Small intestine (tissue), 7 donors: ENCODE data around the gene ZFHX2. TPM values are rescaled to one million over a fixed set of nuclear protein-coding genes. Genes with fewer than 3 reads are reported as not detected.

Source experiments
- DNase-seq, 2 donors: peaks; one replicate each; pipeline versions ENCODE4 v3.0.0 to v3.0.0-alpha.2; 2013
- FAIRE-seq: peaks from 2 replicates; lab custom pipeline; 2012; peaks lifted over from hg19 to GRCh38; lab: Jason Lieb, UNC
- H3K27ac ChIP-seq, 3 donors: one replicate each; pipeline ENCODE4 v1.5.1; 2013; ENCODE audit warnings: low read length in 2 of 3, mild to moderate bottlenecking in 2 of 3, control low read depth in 1 of 3, inconsistent platforms in 1 of 3, low read depth in 1 of 3, moderate library complexity in 1 of 3
- H3K27me3 ChIP-seq, 3 donors: one replicate each; pipeline ENCODE4 v1.6.1; 2013; ENCODE audit warnings: low read length in 3 of 3, inconsistent platforms in 1 of 3; ENCODE audit not compliant: control insufficient read depth in 3 of 3, insufficient read depth in 3 of 3
- H3K36me3 ChIP-seq, 3 donors: one replicate each; pipeline ENCODE4 v1.6.1; 2013; ENCODE audit warnings: low read length in 3 of 3, inconsistent platforms in 1 of 3, low read depth in 1 of 3, mild to moderate bottlenecking in 1 of 3, moderate library complexity in 1 of 3; ENCODE audit not compliant: control insufficient read depth in 3 of 3, insufficient read depth in 2 of 3
- H3K4me1 ChIP-seq, 3 donors: one replicate each; pipeline ENCODE4 v1.6.1; 2013; ENCODE audit warnings: low read length in 2 of 3, inconsistent platforms in 1 of 3, low read depth in 1 of 3, mild to moderate bottlenecking in 1 of 3, moderate library complexity in 1 of 3; ENCODE audit not compliant: control insufficient read depth in 3 of 3, insufficient read depth in 2 of 3
- H3K4me3 ChIP-seq, 3 donors: one replicate each; pipeline ENCODE4 v1.5.1; 2013; ENCODE audit warnings: low read length in 3 of 3, control low read depth in 1 of 3, inconsistent platforms in 1 of 3, low read depth in 1 of 3, mild to moderate bottlenecking in 1 of 3, moderate library complexity in 1 of 3
- H3K9me3 ChIP-seq, 2 donors: one replicate each; pipeline ENCODE4 v1.6.1; 2013; ENCODE audit warnings: low read depth in 1 of 2, low read length in 1 of 2; ENCODE audit not compliant: control insufficient read depth in 2 of 2, insufficient read depth in 1 of 2
- WGBS, 3 donors: extraction: QIAGEN DNeasy Blood & Tissue Kit; methylation state at CpG; one replicate each; pipeline ENCODE4 v1.1.7; 2013; 5-methylcytosine and 5-hydroxymethylcytosine counted together
- polyA plus RNA-seq, 4 donors: library from polyadenylated mRNA; stranded (reverse) in 3 of 4; unstranded in 1 of 4; fragments of 200-250 nt in 3 of 4; fragments of 120-200 nt in 1 of 4; gene quantifications; one replicate each; pipeline versions ENCODE4 v1.2.1 to v1.2.3, GENCODE V29; 2013
- donor health status: healthy with polysubstance abuse.
- donor health status: control.
- donor health status: control.
- donor health status: Bipolar disorder and iron deficiency.
- donor health status: healthy.

The ZFHX2 gene
- polyA plus RNA-seq, 4 donors, result 0.55 to 2.2 TPM; not detected in 2

DNA sequence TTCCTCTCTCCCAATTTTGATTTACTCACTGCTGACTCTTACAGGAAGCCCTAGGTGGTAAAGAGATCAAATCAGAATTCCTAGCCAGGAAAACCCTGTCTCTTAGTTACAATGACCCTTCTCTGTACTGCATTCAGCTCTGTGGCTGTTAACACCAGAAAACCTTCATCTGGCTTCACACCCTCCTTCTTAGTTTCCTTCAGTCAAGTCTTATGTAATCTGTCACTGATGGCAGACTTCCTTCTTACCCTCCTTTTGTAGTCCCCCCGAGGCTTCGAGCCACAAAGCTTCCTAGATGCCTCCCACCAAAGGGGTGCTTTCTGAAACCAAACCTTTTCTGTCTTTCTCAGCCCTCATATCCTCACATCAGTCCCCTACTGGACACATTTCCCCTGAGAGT, 65.5 kb downstream of the ZFHX2 start:
- no peaks in the 10 kb centered on the region for H3K27me3 ChIP-seq
- H3K27ac ChIP-seq, result no peak overlapping the region
- WGBS, 3 donors, result 71 to 87% (median 78%) methylated on average over 2 of the region's 2 CpGs
- H3K4me3 ChIP-seq, result no peak overlapping the region
- H3K36me3 ChIP-seq, result peaks cover 0 to 23% (median 0%) of the 10 kb centered on the region in 3 donors
- FAIRE-seq (no peak), DNase-seq (no peak)
- H3K4me1 ChIP-seq, result no peaks in the 10 kb centered on the region
- H3K9me3 ChIP-seq, result no peaks in the 10 kb centered on the region

DNA sequence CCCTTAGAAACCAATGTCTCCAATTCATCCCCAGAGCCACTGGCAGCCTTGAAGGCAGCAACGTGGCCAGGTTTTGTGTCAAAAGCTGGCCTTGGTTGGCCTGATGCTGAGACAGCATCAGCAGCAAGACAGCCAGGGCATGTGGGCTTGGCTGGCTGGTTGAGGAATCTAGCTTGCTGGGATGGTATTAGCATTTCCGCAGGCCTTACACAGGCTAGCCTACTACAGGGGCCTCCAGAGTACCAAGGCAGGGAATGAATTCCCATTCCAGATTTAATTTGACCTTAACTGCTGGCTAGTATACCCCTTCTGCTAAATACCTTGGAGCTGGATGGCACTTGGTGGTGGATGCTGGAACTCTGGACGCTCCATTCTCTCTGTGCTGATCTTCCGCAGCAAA, 66.2 kb downstream of the ZFHX2 start:
- Histone ChIP-seq H3K27me3 (no peaks in the 10 kb centered on the region), H3K36me3 (peaks cover 0 to 23% (median 0%) of the 10 kb centered on the region in 3 donors), H3K4me3 (no peak overlapping the region), H3K27ac (no peak overlapping the region), H3K4me1 (no peaks in the 10 kb centered on the region), H3K9me3 (no peaks in the 10 kb centered on the region)
- DNase-seq, result no peak
- no peak for FAIRE-seq
- WGBS, 3 donors, result 89 to 92% (median 92%) methylated on average over 4 of the region's 4 CpGs

DNA sequence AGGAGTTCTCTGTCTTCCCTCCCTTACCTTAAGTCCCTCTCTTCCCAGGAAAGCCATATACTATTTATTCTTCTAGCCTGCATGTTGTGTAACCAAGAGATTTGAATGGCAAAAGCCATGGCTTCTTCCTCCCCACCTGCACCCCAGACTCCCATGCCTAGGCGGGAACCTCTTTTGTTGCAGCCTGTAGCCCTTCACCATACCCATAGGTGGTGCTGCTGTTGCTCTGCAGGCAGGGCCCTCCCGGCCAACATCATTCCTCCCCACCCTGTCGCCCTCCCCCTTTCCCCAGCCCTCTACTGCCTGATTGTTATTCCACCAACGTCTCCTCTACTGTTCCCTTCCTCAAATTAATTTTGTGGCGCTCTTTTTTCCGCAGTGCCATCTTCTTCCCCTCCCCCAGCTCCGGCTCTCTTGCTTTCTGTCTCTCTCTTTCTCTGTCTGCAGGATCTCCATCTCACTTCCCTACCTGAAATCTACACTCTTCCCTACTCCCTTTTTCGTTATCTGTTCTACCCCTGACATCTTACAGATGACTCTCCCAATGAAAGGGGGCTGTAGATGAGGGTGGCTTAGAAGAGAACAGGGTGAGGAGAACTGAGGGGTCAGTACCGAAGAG, 68.2 kb downstream of the ZFHX2 start:
- no peaks in the 10 kb centered on the region for H3K27me3 ChIP-seq
- H3K9me3 ChIP-seq, result no peaks in the 10 kb centered on the region
- peaks cover 0 to 23% (median 2%) of the 10 kb centered on the region in 3 donors for H3K36me3 ChIP-seq
- DNase-seq, result peak in 1 of 2 donors; percentile 11
- no peak overlapping the region for H3K4me3 ChIP-seq
- 60 to 67% (median 62%) methylated on average over 9 of the region's 9 CpGs for WGBS, 3 donors
- H3K4me1 ChIP-seq, result peaks cover 0 to 9% (median 0%) of the 10 kb centered on the region in 3 donors
- no peak overlapping the region for H3K27ac ChIP-seq
- FAIRE-seq, result no peak

DNA sequence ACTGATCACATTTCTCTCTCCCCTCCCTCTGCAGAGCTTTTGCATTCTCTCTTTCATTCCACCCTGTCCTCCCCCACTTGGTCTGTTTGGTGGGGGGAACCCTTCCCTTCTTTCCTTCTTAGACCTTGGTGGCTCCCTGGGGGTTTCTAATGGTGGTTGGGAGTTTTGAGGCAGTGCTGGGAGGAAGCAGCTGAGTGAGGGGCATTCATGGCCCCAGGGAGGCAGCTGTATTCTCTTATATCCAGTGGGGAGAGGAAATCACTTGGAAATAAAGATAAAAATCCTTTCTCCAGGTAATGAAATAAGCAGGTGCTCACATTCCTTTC, 68.8 kb downstream of the ZFHX2 start:
- no peak overlapping the region for H3K27ac ChIP-seq
- no peaks in the 10 kb centered on the region for H3K27me3 ChIP-seq
- peaks cover 0 to 22% (median 2%) of the 10 kb centered on the region in 3 donors for H3K36me3 ChIP-seq
- H3K4me1 ChIP-seq, result peaks cover 0 to 9% (median 0%) of the 10 kb centered on the region in 3 donors
- DNase-seq (no peak), FAIRE-seq (no peak)
- H3K9me3 ChIP-seq, result no peaks in the 10 kb centered on the region
- H3K4me3 ChIP-seq, result no peak overlapping the region

DNA sequence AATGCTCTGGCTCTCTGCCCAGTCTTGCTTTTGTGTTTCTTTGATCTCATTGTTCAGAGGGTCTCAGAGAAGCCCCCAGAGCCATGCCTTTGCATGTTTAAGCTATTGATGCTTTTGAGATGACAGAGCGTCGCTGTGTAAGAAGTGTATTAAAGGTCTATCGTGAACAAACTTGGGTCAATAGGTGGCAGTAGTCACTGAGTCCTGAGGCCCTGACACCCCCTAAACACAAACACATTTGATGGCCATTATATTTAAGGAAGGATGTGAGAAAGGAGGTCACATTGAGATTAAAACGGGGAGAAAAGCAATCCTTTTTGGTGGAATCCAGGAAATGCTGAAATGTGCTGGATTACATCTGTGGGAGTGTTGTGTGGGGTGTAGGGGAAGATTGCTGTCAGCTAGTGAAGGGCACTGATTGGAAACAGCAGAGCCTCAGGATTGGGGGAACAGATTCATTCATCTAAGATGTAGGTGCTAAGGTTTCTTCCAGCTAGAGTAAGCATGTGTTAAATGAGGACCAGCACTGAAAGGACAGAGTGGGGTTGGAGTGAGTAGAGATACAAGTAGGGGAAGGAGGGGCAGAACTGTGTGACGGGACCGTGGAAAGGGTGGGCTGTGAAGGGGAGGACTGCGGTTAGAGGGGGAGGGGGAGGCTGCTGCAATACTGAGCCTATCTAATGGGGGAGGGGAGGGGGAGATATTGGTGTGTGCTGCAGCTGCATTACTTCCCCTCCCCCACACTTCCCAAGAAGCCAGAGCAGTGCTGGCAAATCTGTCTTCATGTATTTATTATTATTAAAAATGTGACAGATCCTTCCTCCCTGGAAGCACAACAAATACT, 69.4 kb downstream of the ZFHX2 start:
- DNase-seq, result no peak
- FAIRE-seq, result no peak
- WGBS, 3 donors, result 64 to 79% (median 77%) methylated on average over 7 of the region's 7 CpGs

DNA sequence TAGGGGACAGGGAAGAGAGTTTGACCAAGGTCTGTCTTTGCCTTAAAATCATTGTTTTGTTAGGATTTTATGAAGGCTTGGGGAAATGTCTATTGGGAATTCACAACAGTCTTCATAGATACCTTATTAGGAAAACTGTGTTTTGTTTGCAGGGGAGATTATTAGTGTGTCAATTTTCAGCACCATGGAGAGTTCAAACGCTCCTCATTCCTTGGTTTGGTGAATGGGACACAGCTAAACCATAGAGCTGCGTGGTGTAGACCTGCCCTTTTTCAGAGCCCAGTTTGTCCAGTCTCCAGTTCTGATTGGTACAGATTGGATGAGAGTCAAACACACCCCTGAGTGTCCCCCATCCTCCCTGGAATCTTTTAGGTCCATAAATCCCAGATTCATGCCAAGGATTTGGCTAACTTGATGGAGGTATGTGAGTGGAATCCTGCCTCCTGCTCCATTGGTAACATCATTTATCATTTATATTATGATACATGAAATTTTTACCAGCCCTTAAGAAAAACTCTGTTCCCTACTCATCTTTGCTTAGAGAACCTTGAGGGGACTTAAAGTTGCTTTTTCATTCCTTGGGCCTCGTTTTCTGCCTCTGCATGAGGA, 70.1 kb downstream of the ZFHX2 start:
- H3K27me3 ChIP-seq, result no peaks in the 10 kb centered on the region
- H3K9me3 ChIP-seq, result no peaks in the 10 kb centered on the region
- peaks cover 0 to 9% (median 0%) of the 10 kb centered on the region in 3 donors for H3K4me1 ChIP-seq
- no peak overlapping the region for H3K4me3 ChIP-seq
- H3K36me3 ChIP-seq, result peaks cover 9 to 25% (median 13%) of the 10 kb centered on the region in 3 donors
- H3K27ac ChIP-seq, result no peak overlapping the region
- 67 to 80% (median 76%) methylated on average over 3 of the region's 3 CpGs for WGBS, 3 donors
- DNase-seq, result peak in 1 of 2 donors; percentile 39
- no peak for FAIRE-seq

More for the DNA sequence above, 69.4 kb downstream of the ZFHX2 start:
- no peak overlapping the region for H3K4me3 ChIP-seq
- no peaks in the 10 kb centered on the region for H3K9me3 ChIP-seq
- no peak overlapping the region for H3K27ac ChIP-seq
- H3K27me3 ChIP-seq, result no peaks in the 10 kb centered on the region
- H3K36me3 ChIP-seq, result peaks cover 4 to 26% (median 8%) of the 10 kb centered on the region in 3 donors
- peaks cover 0 to 9% (median 0%) of the 10 kb centered on the region in 3 donors for H3K4me1 ChIP-seq

DNA sequence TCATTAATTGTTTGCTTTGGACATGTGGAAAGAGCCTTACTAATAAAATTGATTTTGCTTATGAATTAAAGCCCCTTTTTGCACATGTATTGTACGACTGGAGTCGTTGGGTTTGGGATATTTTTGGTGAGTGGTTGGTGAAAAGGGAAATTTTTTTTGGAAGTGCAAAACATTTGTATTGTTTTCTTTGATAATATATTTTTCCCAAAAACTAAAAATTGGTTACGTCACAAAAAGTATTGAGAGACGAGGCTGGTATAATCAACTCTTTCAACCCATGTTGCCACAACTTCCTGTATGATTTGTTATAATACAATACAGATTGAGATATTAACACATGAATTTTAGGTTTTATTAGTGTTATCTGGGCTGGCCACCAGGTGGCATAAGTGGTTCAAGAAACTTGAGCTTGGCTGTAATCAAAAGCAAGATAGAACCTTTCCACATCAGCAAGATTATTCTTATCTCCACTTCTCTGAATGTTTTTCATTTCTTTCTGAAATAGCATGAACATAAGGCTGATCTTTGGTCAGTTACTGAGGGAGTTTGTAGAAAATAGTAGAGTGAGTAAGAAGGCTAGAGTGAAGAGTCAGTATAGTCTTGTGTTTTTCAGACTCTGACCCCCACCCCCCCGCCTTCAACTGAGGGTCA, 73.3 kb downstream of the ZFHX2 start:
- peaks cover 18 to 29% (median 21%) of the 10 kb centered on the region in 3 donors for H3K36me3 ChIP-seq
- WGBS, 3 donors, result 32 to 43% (median 42%) methylated on average over 5 of the region's 5 CpGs

DNA sequence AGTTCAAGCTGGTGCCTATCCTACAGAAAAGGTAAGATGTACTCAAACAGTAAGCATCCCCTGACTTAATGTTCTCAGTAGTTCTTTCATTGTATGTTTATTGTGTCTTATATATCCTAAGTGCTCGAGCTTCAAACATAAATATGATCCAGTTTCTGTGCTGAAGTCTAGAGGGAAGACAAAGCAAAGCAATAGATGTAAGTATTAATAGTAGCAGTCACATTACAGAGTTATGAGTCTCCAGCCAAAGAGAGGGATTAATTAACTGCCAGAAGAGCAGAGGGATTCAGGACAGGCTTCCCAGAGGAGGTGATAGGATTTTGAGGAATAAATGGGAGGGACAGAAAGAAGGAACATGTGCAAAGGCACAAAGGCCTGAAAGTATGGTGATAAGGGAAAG, 80.6 kb downstream of the ZFHX2 start:
- WGBS, 3 donors, result 88 to 91% (median 88%) methylated on average over 1 of the region's 1 CpG
- H3K27ac ChIP-seq, result no peak overlapping the region
- no peak for FAIRE-seq
- H3K27me3 ChIP-seq, result no peaks in the 10 kb centered on the region
- H3K9me3 ChIP-seq, result no peaks in the 10 kb centered on the region
- peaks cover 0 to 4% (median 0%) of the 10 kb centered on the region in 3 donors for H3K4me1 ChIP-seq
- H3K36me3 ChIP-seq, result peaks cover 3 to 22% (median 18%) of the 10 kb centered on the region in 3 donors
- H3K4me3 ChIP-seq, result no peak overlapping the region
- no peak for DNase-seq

More for the DNA sequence above, 73.3 kb downstream of the ZFHX2 start:
- H3K9me3 ChIP-seq, result no peaks in the 10 kb centered on the region
- peak overlapping the region in 1 of 3 donors; percentile 76 for H3K27ac ChIP-seq
- no peaks in the 10 kb centered on the region for H3K27me3 ChIP-seq
- FAIRE-seq (peak; percentile 92), DNase-seq (peak; percentile 74 to 82)
- peaks cover 0 to 9% (median 0%) of the 10 kb centered on the region in 3 donors for H3K4me1 ChIP-seq
- no peak overlapping the region for H3K4me3 ChIP-seq
